Measurements from ENCODE around the gene EEF1E1. TPM values are rescaled to one million over a fixed set of nuclear protein-coding genes. Genes with fewer than 3 reads are reported as not detected.

Gene EEF1E1
- total RNA-seq, 6 experiments from 2014 or later: 4.6 to 33.9 (median 10.1) TPM

DNA sequence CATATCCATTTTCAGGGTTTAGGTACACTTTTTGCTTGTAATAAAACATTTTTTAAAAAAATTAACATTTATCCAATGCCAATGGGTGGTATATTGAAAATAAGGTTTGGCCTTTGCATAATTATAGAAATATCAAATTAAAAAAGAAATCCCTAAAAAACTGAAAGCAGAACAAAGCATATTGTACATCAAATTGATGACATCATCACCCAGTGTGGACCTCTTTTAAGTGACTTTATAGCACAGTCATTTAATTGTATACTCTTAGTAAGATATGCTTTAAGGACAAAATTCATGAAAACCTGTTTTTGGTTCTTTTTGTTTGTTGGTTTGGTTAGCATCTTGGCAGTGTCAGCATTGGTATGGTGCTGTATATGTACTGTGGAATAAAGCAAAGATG is 1.4 kb upstream of the EEF1E1 start:
- intact Hi-C loops (cut with DNase I): no loop called here
- DNase-seq (no peak), ATAC-seq (no peak)
- no peak overlapping the region for H3K27ac ChIP-seq
- no peaks in the 10 kb centered on the region for H3K36me3 ChIP-seq
- no peak overlapping the region for H3K4me3 ChIP-seq
- no peak for TF ChIP-seq POLR2A (IDR thresholded peaks at IDR 0.05)
- TF ChIP-seq, protein P1, sequence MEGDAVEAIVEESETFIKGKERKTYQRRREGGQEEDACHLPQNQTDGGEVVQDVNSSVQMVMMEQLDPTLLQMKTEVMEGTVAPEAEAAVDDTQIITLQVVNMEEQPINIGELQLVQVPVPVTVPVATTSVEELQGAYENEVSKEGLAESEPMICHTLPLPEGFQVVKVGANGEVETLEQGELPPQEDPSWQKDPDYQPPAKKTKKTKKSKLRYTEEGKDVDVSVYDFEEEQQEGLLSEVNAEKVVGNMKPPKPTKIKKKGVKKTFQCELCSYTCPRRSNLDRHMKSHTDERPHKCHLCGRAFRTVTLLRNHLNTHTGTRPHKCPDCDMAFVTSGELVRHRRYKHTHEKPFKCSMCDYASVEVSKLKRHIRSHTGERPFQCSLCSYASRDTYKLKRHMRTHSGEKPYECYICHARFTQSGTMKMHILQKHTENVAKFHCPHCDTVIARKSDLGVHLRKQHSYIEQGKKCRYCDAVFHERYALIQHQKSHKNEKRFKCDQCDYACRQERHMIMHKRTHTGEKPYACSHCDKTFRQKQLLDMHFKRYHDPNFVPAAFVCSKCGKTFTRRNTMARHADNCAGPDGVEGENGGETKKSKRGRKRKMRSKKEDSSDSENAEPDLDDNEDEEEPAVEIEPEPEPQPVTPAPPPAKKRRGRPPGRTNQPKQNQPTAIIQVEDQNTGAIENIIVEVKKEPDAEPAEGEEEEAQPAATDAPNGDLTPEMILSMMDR (IDR thresholded peaks at IDR 0.05): no peak
- peaks cover 0 to 8% (median 0%) of the 10 kb centered on the region in 4 donors for H3K4me1 ChIP-seq
- H3K27me3 ChIP-seq: no peaks in the 10 kb centered on the region
- no peaks in the 10 kb centered on the region for H3K9me3 ChIP-seq

DNA sequence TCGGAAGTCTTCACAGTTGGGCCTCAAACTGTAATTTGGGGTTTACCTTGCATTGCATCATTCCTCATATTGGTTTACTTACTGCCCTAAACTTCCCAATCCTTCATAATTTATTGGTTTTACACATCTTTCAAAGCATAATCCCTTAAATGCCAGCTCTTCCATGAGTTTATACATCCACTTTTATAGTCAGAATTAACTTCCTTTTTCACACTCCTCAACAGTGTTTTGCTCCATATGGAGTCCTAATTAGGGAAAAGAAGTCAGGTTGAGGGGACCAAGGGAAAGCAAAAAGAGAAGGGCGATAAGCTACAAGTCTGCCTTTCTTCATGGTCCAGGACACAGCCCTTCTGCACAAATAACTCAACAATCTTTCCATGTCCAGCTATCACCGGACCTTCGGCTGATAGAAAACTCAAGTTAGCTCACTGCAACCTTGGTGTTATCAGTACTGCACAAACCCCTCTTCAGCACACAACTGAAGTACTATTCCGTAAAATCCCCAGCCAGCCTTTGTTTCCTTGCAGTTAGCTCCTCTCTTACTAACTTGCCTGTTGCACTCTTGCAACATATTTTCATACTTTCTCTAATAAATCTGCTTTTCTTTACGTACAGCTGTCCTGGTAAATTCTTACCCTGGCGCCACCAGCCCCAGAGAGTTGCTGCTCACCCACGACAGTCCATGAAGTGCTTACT is 2.0 kb downstream of the EEF1E1 start:
- no peak overlapping the region for H3K4me3 ChIP-seq
- no peaks in the 10 kb centered on the region for H3K27me3 ChIP-seq
- intact Hi-C loops (cut with DNase I): no loop called here

DNA sequence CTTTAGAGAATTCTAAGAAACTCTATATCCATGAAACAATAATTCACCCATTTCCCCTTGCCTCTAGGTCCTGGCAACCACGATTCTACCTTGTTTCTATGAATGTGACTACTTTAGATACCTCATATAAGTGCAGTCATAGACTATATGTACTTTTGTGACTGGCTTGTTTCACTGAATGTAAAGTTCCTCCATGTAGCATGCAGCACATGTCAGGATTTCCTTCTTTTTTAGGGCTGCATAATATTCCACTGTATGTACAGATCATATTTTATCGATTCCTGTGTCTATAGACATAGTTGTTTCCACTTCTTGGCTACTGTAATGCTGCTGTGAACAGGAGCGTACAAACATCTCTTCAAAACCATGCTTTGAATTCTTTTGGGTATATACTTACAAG is 11.7 kb downstream of the EEF1E1 start:
- intact Hi-C loops (cut with DNase I): no loop called here
- TF ChIP-seq, protein P1 (IDR thresholded peaks at IDR 0.05): no peak
- no peak for TF ChIP-seq POLR2A (IDR thresholded peaks at IDR 0.05)
- Histone ChIP-seq H3K4me1 (peaks cover 0 to under 1% (median 0%) of the 10 kb centered on the region in 4 donors), H3K27ac (no peak overlapping the region), H3K36me3 (peaks cover 0 to 37% (median 7%) of the 10 kb centered on the region in 4 donors), H3K27me3 (no peaks in the 10 kb centered on the region), H3K4me3 (no peak overlapping the region), H3K9me3 (no peaks in the 10 kb centered on the region)
- WGBS (ENCODE audit: insufficient coverage, low coverage, low lambda C conversion rate, missing lambda C conversion rate): 95% methylated on average over 3 of the region's 3 CpGs
- no peak for DNase-seq
- ATAC-seq: no peak

More for the DNA sequence above, 2.0 kb downstream of the EEF1E1 start:
- DNase-seq (no peak), ATAC-seq (no peak)
- H3K36me3 ChIP-seq: peaks cover 0 to 20% (median 5%) of the 10 kb centered on the region in 4 donors
- no peaks in the 10 kb centered on the region for H3K9me3 ChIP-seq
- TF ChIP-seq, protein P1 (IDR thresholded peaks at IDR 0.05): no peak
- no peak for TF ChIP-seq POLR2A (IDR thresholded peaks at IDR 0.05)
- WGBS (ENCODE audit: insufficient coverage, low coverage, low lambda C conversion rate, missing lambda C conversion rate): 80% methylated on average over 8 of the region's 8 CpGs
- H3K4me1 ChIP-seq: peaks cover 0 to 8% (median 0%) of the 10 kb centered on the region in 4 donors
- H3K27ac ChIP-seq: no peak overlapping the region

DNA sequence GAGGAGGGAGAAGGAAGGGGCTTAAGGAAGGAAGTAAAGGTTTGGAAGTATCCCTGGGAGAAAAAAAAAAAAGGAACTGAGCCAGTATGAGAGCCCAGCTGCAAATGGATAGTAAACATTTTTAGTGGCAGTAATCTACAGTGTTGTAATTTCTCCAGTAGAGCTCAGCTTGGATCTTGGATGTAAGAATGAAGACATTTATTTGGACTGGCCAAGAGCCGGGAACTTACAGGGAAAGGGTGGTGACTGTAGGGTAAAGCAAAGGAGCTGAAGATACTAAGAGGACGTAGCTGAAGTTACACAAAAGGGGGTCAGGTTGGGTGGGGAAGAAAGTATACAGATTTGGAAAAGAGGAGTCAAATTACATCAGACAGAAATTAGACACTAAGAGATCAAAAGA is 13.5 kb downstream of the EEF1E1 start:
- DNase-seq: no peak
- H3K4me1 ChIP-seq: peaks cover 0 to 16% (median 6%) of the 10 kb centered on the region in 4 donors
- 100% methylated on average over 2 of the region's 2 CpGs for WGBS (ENCODE audit: insufficient coverage, low coverage, low lambda C conversion rate, missing lambda C conversion rate)
- H3K36me3 ChIP-seq: peaks cover 0 to 24% (median 5%) of the 10 kb centered on the region in 4 donors
- no peak for ATAC-seq
- no peak for TF ChIP-seq POLR2A (IDR thresholded peaks at IDR 0.05)
- TF ChIP-seq, protein P1 (IDR thresholded peaks at IDR 0.05): no peak
- H3K27ac ChIP-seq: no peak overlapping the region
- no peaks in the 10 kb centered on the region for H3K9me3 ChIP-seq
- H3K27me3 ChIP-seq: no peaks in the 10 kb centered on the region
- H3K4me3 ChIP-seq: no peak overlapping the region
- intact Hi-C loops (cut with DNase I): no loop called here
